NCI-H2081 treated with DMSO at 0.1 percent for 48 hours (cell line): ENCODE data around the gene KRI1.

ENCODE experiments used
- DNase-seq: peaks from one replicate; lab custom pipeline; 2025; lab: John Stamatoyannopoulos, UW

The KRI1 gene

GRCh38 chr19:10518444-10519361, 47.1 kb downstream of the KRI1 start:
- DNase-seq, result no peak

GRCh38 chr19:10517760-10518443, 47.9 kb downstream of the KRI1 start:
- DNase-seq, result no peak

GRCh38 chr19:10517361-10517759, 48.5 kb downstream of the KRI1 start, which contains the start of gene S1PR5:
Gene S1PR5 (minus strand): TSS chr19:10517447. CDS start chr19:10515011, 2,436 bp downstream.
- no peak for DNase-seq

GRCh38 chr19:10516671-10517286, 49.0 kb downstream of the KRI1 start:
- no peak for DNase-seq

GRCh38 chr19:10516064-10516385, 49.8 kb downstream of the KRI1 start:
- no peak for DNase-seq

GRCh38 chr19:10514211-10515145, 51.3 kb downstream of the KRI1 start:
- DNase-seq, result no peak

GRCh38 chr19:10513223-10513622, 52.6 kb downstream of the KRI1 start:
- no peak for DNase-seq

- no peak for DNase-seq
These were observed 55.5 kb downstream of the KRI1 start for GRCh38 chr19:10510301-10510802.

GRCh38 chr19:10508707-10509106, 57.1 kb downstream of the KRI1 start:
- DNase-seq, result no peak

- no peak for DNase-seq
These were observed 57.8 kb downstream of the KRI1 start for GRCh38 chr19:10508036-10508435.

- no peak for DNase-seq
These were observed 60.1 kb downstream of the KRI1 start for GRCh38 chr19:10505583-10506229.
